K562 (cell line): ENCODE measurements around the gene CACNB2. TPM values are rescaled to one million over a fixed set of nuclear protein-coding genes. Genes with fewer than 3 reads are reported as not detected.

Source experiments
- ATAC-seq: fragments of 200-7000 bp; cut with Tn5 transposase; 3 replicates; pipeline ENCODE4 v1.9.1; 2020; ENCODE audit warnings: moderate library complexity
- BruUV-seq: library from RNA; stranded (reverse); fragments of 400-500 nt; replicated peaks from 2 replicates; lab custom pipeline; 2021; lab: Mats Ljungman, UMichigan
- CTCF ChIA-PET: fragments of 300-600 bp; formaldehyde crosslinking; extraction: SDS; loops from one replicate; lab custom pipeline; 2021; ENCODE audit warnings: low intra/inter-chr PET ratio; lab: Yijun Ruan, JAX
- POLR2A ChIA-PET: fragments of 300-600, 350-650 bp; sonication (Branson Sonifier 250); formaldehyde crosslinking; extraction: SDS; loops from one replicate; lab custom pipeline; 2021; ENCODE audit warnings: antibody characterized with exemption, inconsistent platforms; lab: Yijun Ruan, JAX
- DNase-seq, 4 experiments: peaks; one replicate each; pipeline versions ENCODE4 v3.0.0 to v3.0.0-alpha.2; 2011 to 2018; ENCODE audit warnings: low spot score in 3 of 4, mixed read lengths in 3 of 4; ENCODE audit errors: extremely low read depth in 1 of 4
- FAIRE-seq: peaks from 2 replicates; lab custom pipeline; 2011; peaks lifted over from hg19 to GRCh38; lab: Jason Lieb, UNC
- H2AFZ ChIP-seq: 2 replicates; pipeline ENCODE4 v1.6.0; 2011; ENCODE audit warnings: low read depth, low read length, control low read depth, inconsistent platforms
- H3K27ac ChIP-seq: fragments of 200-600 bp; 3 replicates; pipeline ENCODE4 v1.8.0; 2011; ENCODE audit warnings: low read depth, mild to moderate bottlenecking, control low read depth, inconsistent platforms, low read length, moderate library complexity, mixed read lengths; ENCODE audit errors: extremely low read depth
- H3K27me3 ChIP-seq, 2 experiments: fragments of 300-600 bp in 1 of 2; 2 replicates in 1 of 2; 3 replicates in 1 of 2; pipeline versions ENCODE4 v1.6.0 to v1.8.0; 2011; ENCODE audit warnings: inconsistent platforms in 2 of 2, low read length in 2 of 2, mild to moderate bottlenecking in 1 of 2, mixed read lengths in 1 of 2, moderate library complexity in 1 of 2; ENCODE audit not compliant: control insufficient read depth in 2 of 2, insufficient read depth in 2 of 2
- H3K36me3 ChIP-seq: fragments of 300-600 bp; 3 replicates; pipeline ENCODE4 v1.8.0; 2011; ENCODE audit warnings: mild to moderate bottlenecking, low read length, inconsistent platforms; ENCODE audit not compliant: control insufficient read depth, insufficient read depth
- H3K4me1 ChIP-seq, 2 experiments: fragments of 200-600 bp in 1 of 2; replicated peaks in 1 of 2; 2 replicates in 1 of 2; 3 replicates in 1 of 2; pipeline versions ENCODE4 v1.5.1 to v1.8.0; 2011; ENCODE audit warnings: inconsistent platforms in 2 of 2, low read length in 2 of 2, mild to moderate bottlenecking in 1 of 2, mixed read lengths in 1 of 2, moderate library complexity in 1 of 2; ENCODE audit not compliant: control insufficient read depth in 2 of 2, insufficient read depth in 2 of 2
- H3K4me2 ChIP-seq: 2 replicates; pipeline ENCODE4 v1.6.1; 2011; ENCODE audit warnings: low read length, control low read depth, inconsistent platforms, mixed read lengths; ENCODE audit not compliant: insufficient read depth
- H3K4me3 ChIP-seq: fragments of 200-600 bp; sonication (generic), shearing (Covaris generic); 2 replicates; pipeline ENCODE4 v1.5.1; 2016; ENCODE audit warnings: control low read depth, inconsistent platforms
- H3K79me2 ChIP-seq: fragments of 200-600 bp; 3 replicates; pipeline ENCODE4 v1.8.0; 2011; ENCODE audit warnings: low read length, inconsistent platforms; ENCODE audit not compliant: control insufficient read depth, insufficient read depth
- H3K9ac ChIP-seq, 2 experiments: 2 replicates each; pipeline versions ENCODE4 v1.6.0 to v1.6.1; 2011; ENCODE audit warnings: low read depth in 2 of 2, low read length in 2 of 2, control low read depth in 1 of 2, inconsistent platforms in 1 of 2, mild to moderate bottlenecking in 1 of 2, mixed read lengths in 1 of 2; ENCODE audit not compliant: insufficient read depth in 1 of 2
- H3K9me1 ChIP-seq: one replicate; pipeline ENCODE4 v1.6.0; 2011; ENCODE audit warnings: inconsistent platforms, mild to moderate bottlenecking, low read length, moderate library complexity; ENCODE audit not compliant: control insufficient read depth, insufficient read depth
- H3K9me3 ChIP-seq: replicated peaks from 2 replicates; pipeline ENCODE4 v1.5.1; 2011; ENCODE audit warnings: low read depth, low read length, inconsistent platforms; ENCODE audit not compliant: control insufficient read depth, insufficient read depth
- H4K20me1 ChIP-seq: replicated peaks from 2 replicates; pipeline ENCODE4 v1.6.1; 2011; ENCODE audit warnings: low read length, inconsistent platforms, mixed read lengths; ENCODE audit not compliant: control insufficient read depth, insufficient read depth
- ERF ChIP-seq: fragments of 450-650 bp; formaldehyde crosslinking; IDR thresholded peaks from 2 replicates; pipeline ENCODE4 v1.4.0; 2020; ENCODE audit warnings: mild to moderate bottlenecking, mixed read lengths
- HOXB6 ChIP-seq: fragments of 250-450 bp; sonication (Bioruptor Pico); IDR thresholded peaks from 2 replicates; pipeline ENCODE4 v1.5.1; 2022; ENCODE audit warnings: mild to moderate bottlenecking, borderline replicate concordance
- PHF21A ChIP-seq: fragments of 450-650 bp; IDR thresholded peaks from 2 replicates; pipeline ENCODE4 v1.6.1; 2017; ENCODE audit warnings: low read depth, borderline replicate concordance
- SMARCA5 ChIP-seq: fragments of 450-650 bp; IDR thresholded peaks from 2 replicates; pipeline ENCODE4 v1.6.1; 2016
- SRF ChIP-seq, 2 experiments: fragments of 250-450, 450-650 bp in 1 of 2; sonication (Bioruptor Pico) in 1 of 2; sonication (generic) in 1 of 2; formaldehyde crosslinking; IDR thresholded peaks; 2 replicates each; pipeline versions ENCODE4 v1.5.0 to v1.5.1; 2020 to 2022; ENCODE audit warnings: mild to moderate bottlenecking in 1 of 2, missing genetic modification reagents in 1 of 2
- STAT5B ChIP-seq: fragments of 250-450 bp; sonication (Bioruptor Pico); IDR thresholded peaks from 2 replicates; pipeline ENCODE4 v1.8.0; 2021; ENCODE audit warnings: mild to moderate bottlenecking, inconsistent platforms
- THRAP3 ChIP-seq: fragments of 450-650 bp; IDR thresholded peaks from 2 replicates; pipeline ENCODE4 v1.6.1; 2016; ENCODE audit warnings: mild to moderate bottlenecking, inconsistent platforms, borderline replicate concordance
- ZBTB7A ChIP-seq: IDR thresholded peaks from 2 replicates; pipeline ENCODE4 v1.6.1; 2011; ENCODE audit warnings: low read depth, mild to moderate bottlenecking, low read length, moderate library complexity, borderline replicate concordance; ENCODE audit not compliant: control insufficient read depth
- WGBS: fragments of 100-300 bp; shearing (Covaris generic); methylation state at CpG from one replicate; pipeline ENCODE4 v1.1.6; 2016; ENCODE audit warnings: low coverage, mixed read lengths; ENCODE audit not compliant: insufficient coverage; ENCODE audit errors: missing lambda C conversion rate; 5-methylcytosine and 5-hydroxymethylcytosine counted together
- in situ Hi-C: fragments of 300-500 bp; cut with MboI; formaldehyde crosslinking; loops from 4 replicates; pipeline ENCODE4 v1.15.0; 2018; ENCODE audit warnings: inconsistent platforms, mixed read lengths
- intact Hi-C: fragments of 100-400 bp; cut with micrococcal nuclease; formaldehyde crosslinking; loops from 2 replicates; pipeline ENCODE4 v1.14.2; 2022
- polyA plus RNA-seq, 8 experiments: library from polyadenylated mRNA; depleted of rRNA in 4 of 8; stranded (reverse) in 5 of 8; unstranded in 3 of 8; fragments of >200 nt; fragmentation: Nextera tagmentation in 2 of 8; fragmentation: Illumina TruSeq in 1 of 8; extraction: Ambion mirVana in 2 of 8; extraction: Trizol in 1 of 8; gene quantifications; 2 replicates each; pipeline versions ENCODE4 v1.2.1 to v1.2.3, GENCODE V29; 2011 to 2014; ENCODE audit warnings: inconsistent platforms in 1 of 8, missing spikeins in 1 of 8
- total RNA-seq, 7 experiments: library from RNA; depleted of rRNA in 6 of 7; stranded (reverse); fragments of >200 nt in 6 of 7; fragmentation: Illumina TruSeq in 2 of 7; extraction: Trizol in 2 of 7; gene quantifications; 2 replicates each; pipeline versions ENCODE4 v1.2.1 to v1.2.3, GENCODE V29; 2011 to 2021; ENCODE audit warnings: low replicate concordance in 1 of 7
- TF ChIP-seq, protein P1 (sequence below): fragments of 250-450 bp; sonication (Bioruptor Pico); IDR thresholded peaks from 2 replicates; pipeline ENCODE4 v1.5.0; 2021
- TF ChIP-seq, protein P2 (sequence below): sonication (generic); formaldehyde crosslinking; IDR thresholded peaks from 2 replicates; pipeline ENCODE4 v1.8.0; 2022; ENCODE audit warnings: mild to moderate bottlenecking, missing genetic modification reagents
- TF ChIP-seq, protein P3 (sequence below): fragments of 450-650 bp; IDR thresholded peaks from 2 replicates; pipeline ENCODE4 v1.6.1; 2017; ENCODE audit warnings: antibody characterized with exemption, mild to moderate bottlenecking
- TF ChIP-seq, protein P4 (sequence below): sonication (generic); formaldehyde crosslinking; IDR thresholded peaks from 2 replicates; pipeline ENCODE4 v1.8.0; 2022; ENCODE audit warnings: mild to moderate bottlenecking, missing genetic modification reagents

Gene CACNB2
- total and polyA plus RNA-seq, 9 of the 15 experiments (the other 6 are each of a cell fraction or from before 2014, with no cell fraction given), result 1.8 to 2.2 TPM; not detected in 7

DNA sequence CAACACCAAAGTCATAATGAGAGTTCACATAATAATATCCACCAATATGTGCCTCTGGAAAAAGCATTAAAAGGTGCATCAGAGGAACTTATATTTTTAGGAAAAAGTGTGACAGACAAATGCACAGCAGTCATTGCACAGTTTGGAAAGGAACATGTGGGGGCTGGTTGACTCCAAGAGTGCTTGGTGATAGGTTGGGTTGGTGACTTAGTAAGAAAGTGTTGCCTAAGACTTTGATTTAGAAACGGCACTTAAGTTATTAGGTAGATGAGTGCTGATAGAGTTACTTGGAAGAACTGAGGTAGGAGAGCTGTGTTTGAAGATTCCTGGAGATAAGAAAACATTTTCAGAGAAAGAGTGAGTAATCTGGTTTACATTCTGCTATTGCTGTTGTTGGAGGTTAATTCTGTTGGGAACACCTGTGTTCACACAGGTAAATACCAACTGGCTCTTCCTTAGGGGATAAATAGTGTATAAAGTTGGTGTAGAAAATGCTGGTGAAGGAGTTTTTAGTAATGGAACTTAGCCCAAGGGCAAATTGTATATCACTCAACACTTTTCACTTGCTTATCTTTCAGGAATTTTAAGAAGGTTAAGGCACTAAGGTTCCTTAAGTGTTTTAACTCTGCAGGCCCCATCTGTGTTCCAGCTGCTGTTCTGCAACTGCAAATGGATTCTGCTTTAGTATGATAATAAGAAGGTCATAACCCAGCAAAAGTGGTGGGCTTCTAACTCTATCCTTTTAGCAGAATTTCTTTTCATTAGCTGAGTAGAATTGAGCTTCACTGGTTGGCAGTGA lies 315.1 kb downstream of the CACNB2 start:
- no peak overlapping the region for H3K4me2 ChIP-seq
- CTCF ChIA-PET, result no interaction called here
- TF ChIP-seq THRAP3, result no peak
- no peak for TF ChIP-seq PHF21A
- TF ChIP-seq, protein P1, sequence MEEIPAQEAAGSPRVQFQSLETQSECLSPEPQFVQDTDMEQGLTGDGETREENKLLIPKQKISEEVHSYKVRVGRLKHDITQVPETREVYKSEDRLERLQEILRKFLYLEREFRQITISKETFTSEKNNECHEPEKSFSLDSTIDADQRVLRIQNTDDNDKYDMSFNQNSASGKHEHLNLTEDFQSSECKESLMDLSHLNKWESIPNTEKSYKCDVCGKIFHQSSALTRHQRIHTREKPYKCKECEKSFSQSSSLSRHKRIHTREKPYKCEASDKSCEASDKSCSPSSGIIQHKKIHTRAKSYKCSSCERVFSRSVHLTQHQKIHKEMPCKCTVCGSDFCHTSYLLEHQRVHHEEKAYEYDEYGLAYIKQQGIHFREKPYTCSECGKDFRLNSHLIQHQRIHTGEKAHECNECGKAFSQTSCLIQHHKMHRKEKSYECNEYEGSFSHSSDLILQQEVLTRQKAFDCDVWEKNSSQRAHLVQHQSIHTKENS (CRISPR knock-in tag), result no peak
- TF ChIP-seq HOXB6 (CRISPR knock-in tag), result no peak
- TF ChIP-seq ERF (CRISPR knock-in tag), result no peak
- TF ChIP-seq ZBTB7A, result no peak
- no peak for TF ChIP-seq STAT5B
- TF ChIP-seq, protein P2, sequence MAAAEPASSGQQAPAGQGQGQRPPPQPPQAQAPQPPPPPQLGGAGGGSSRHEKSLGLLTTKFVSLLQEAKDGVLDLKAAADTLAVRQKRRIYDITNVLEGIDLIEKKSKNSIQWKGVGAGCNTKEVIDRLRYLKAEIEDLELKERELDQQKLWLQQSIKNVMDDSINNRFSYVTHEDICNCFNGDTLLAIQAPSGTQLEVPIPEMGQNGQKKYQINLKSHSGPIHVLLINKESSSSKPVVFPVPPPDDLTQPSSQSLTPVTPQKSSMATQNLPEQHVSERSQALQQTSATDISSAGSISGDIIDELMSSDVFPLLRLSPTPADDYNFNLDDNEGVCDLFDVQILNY (CRISPR knock-in tag), result no peak
- TF ChIP-seq, protein P3, sequence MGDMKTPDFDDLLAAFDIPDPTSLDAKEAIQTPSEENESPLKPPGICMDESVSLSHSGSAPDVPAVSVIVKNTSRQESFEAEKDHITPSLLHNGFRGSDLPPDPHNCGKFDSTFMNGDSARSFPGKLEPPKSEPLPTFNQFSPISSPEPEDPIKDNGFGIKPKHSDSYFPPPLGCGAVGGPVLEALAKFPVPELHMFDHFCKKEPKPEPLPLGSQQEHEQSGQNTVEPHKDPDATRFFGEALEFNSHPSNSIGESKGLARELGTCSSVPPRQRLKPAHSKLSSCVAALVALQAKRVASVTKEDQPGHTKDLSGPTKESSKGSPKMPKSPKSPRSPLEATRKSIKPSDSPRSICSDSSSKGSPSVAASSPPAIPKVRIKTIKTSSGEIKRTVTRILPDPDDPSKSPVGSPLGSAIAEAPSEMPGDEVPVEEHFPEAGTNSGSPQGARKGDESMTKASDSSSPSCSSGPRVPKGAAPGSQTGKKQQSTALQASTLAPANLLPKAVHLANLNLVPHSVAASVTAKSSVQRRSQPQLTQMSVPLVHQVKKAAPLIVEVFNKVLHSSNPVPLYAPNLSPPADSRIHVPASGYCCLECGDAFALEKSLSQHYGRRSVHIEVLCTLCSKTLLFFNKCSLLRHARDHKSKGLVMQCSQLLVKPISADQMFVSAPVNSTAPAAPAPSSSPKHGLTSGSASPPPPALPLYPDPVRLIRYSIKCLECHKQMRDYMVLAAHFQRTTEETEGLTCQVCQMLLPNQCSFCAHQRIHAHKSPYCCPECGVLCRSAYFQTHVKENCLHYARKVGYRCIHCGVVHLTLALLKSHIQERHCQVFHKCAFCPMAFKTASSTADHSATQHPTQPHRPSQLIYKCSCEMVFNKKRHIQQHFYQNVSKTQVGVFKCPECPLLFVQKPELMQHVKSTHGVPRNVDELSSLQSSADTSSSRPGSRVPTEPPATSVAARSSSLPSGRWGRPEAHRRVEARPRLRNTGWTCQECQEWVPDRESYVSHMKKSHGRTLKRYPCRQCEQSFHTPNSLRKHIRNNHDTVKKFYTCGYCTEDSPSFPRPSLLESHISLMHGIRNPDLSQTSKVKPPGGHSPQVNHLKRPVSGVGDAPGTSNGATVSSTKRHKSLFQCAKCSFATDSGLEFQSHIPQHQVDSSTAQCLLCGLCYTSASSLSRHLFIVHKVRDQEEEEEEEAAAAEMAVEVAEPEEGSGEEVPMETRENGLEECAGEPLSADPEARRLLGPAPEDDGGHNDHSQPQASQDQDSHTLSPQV, result no peak
- no peak for TF ChIP-seq SMARCA5
- TF ChIP-seq, protein P4, sequence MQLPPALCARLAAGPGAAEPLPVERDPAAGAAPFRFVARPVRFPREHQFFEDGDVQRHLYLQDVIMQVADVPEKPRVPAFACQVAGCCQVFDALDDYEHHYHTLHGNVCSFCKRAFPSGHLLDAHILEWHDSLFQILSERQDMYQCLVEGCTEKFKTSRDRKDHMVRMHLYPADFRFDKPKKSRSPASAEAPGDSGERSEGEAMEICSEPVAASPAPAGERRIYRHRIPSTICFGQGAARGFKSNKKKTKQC (CRISPR knock-in tag), result no peak
- no peak for TF ChIP-seq SRF (CRISPR knock-in tag; IDR thresholded peaks at IDR 0.05)
- no peaks in the 10 kb centered on the region for H3K79me2 ChIP-seq
- H3K9me1 ChIP-seq, result no peaks in the 10 kb centered on the region
- H3K36me3 ChIP-seq, result no peaks in the 10 kb centered on the region
- ATAC-seq (no peak), FAIRE-seq (no peak), DNase-seq (no peak)
- WGBS, result 0% methylated on average over 1 of the region's 1 CpG
- H3K4me1 ChIP-seq, result no peaks in the 10 kb centered on the region
- intact Hi-C loops (no loop called here), in situ Hi-C loops (no loop called here)
- H4K20me1 ChIP-seq, result no peaks in the 10 kb centered on the region
- BruUV-seq, result no TSS peak
- H3K9me3 ChIP-seq, result no peaks in the 10 kb centered on the region
- no peak overlapping the region for H3K4me3 ChIP-seq
- H3K9ac ChIP-seq, result no peak overlapping the region
- no peaks in the 10 kb centered on the region for H3K27me3 ChIP-seq
- POLR2A ChIA-PET, result no interaction called here
- no peak overlapping the region for H2AFZ ChIP-seq
- no peak overlapping the region for H3K27ac ChIP-seq
